Adrenal gland (tissue), 12 donors: ENCODE results near the gene MPP2. TPM values are rescaled to one million over a fixed set of nuclear protein-coding genes. Genes with fewer than 3 reads are reported as not detected.

Source experiments
- DNase-seq, 7 donors: peaks; one replicate each; pipeline ENCODE4 v3.0.0-alpha.2; 2019 to 2020
- H3K27ac ChIP-seq, 5 donors: fragments of 200-600 bp; sonication (generic) in 4 of 5; 1 replicate in 3 of 5; 2 replicates in 2 of 5; pipeline versions ENCODE4 v1.5.1 to v1.8.0; 2016 to 2020; ENCODE audit warnings: mild to moderate bottlenecking in 1 of 5
- H3K27me3 ChIP-seq: fragments of 200-600 bp; 2 replicates; pipeline ENCODE4 v1.8.0; 2021
- H3K36me3 ChIP-seq, 2 donors: fragments of 200-600 bp; replicated peaks in 1 of 2; 1 replicate in 1 of 2; 2 replicates in 1 of 2; pipeline versions ENCODE4 v1.5.1 to v1.8.0; 2018 to 2022
- H3K4me1 ChIP-seq, 2 donors: fragments of 200-600 bp; replicated peaks in 1 of 2; 1 replicate in 1 of 2; 2 replicates in 1 of 2; pipeline versions ENCODE4 v1.5.1 to v1.8.0; 2018 to 2021
- H3K4me3 ChIP-seq, 4 donors: fragments of 200-600 bp; sonication (generic) in 3 of 4; one replicate each; pipeline ENCODE4 v1.5.1; 2016 to 2018
- H3K9me3 ChIP-seq, 3 donors: fragments of 200-600 bp; sonication (generic) in 1 of 3; replicated peaks in 1 of 3; 1 replicate in 2 of 3; 2 replicates in 1 of 3; pipeline versions ENCODE4 v1.5.1 to v1.8.0; 2016 to 2021
- CTCF ChIP-seq, 6 experiments: fragments of 450-650 bp in 4 of 6; fragments of 200-600 bp in 2 of 6; sonication (generic) in 1 of 6; IDR thresholded peaks; 1 replicate in 5 of 6; 2 replicates in 1 of 6; pipeline versions ENCODE4 v1.5.1 to v1.8.0; 2016 to 2021; ENCODE audit warnings: antibody characterized with exemption in 6 of 6, mild to moderate bottlenecking in 2 of 6, moderate library complexity in 1 of 6
- POLR2A ChIP-seq, 2 donors: fragments of 450-650 bp; IDR thresholded peaks; one replicate each; pipeline ENCODE4 v1.6.1; 2017; ENCODE audit warnings: antibody characterized with exemption in 2 of 2, mild to moderate bottlenecking in 2 of 2, moderate library complexity in 1 of 2
- WGBS, 4 donors: extraction: QIAGEN DNeasy Blood & Tissue Kit in 2 of 4; methylation state at CpG; one replicate each; pipeline versions ENCODE4 v1.1.5 to v1.1.7; 2013 to 2017; 5-methylcytosine and 5-hydroxymethylcytosine counted together
- intact Hi-C, 2 donors: fragments of 100-400 bp; cut with DNase I; formaldehyde crosslinking; loops; one replicate each; pipeline versions ENCODE4 v1.14.1 to v1.15.0; 2022 to 2023
- polyA plus RNA-seq, 3 donors: library from polyadenylated mRNA; stranded (reverse); fragments of 200-250 nt in 2 of 3; fragments of 350-450 nt in 1 of 3; fragmentation: Illumina TruSeq in 1 of 3; extraction: RNeasy Lipid Tissue Mini Kit (QIAGEN cat#74804) in 1 of 3; gene quantifications; one replicate each; pipeline ENCODE4 v1.2.3, GENCODE V29; 2013 to 2014
- total RNA-seq, 9 donors: library from RNA; depleted of rRNA in 4 of 9; stranded (reverse); fragments of >200 nt in 4 of 9; fragments of 120-200 nt in 1 of 9; fragmentation: NEBNext Ultra II Directional in 1 of 9; extraction: Animal tissue kit (Norgen Biotek cat#: 25700) in 1 of 9; gene quantifications; one replicate each; pipeline versions ENCODE4 v1.1.0 to v1.2.4, GENCODE V29; 2013 to 2023
- donor health status: healthy with polysubstance abuse.
- donor health status: Bipolar disorder and iron deficiency.
- donor health status: DM: yes; HTN: yes; CAD: no.
- donor health status: DM: no; HTN: no; CAD: no.
- donor health status: DM: no; HTN: no; CAD: no.
- donor health status: DM: yes; HTN: yes; CAD: no.

The MPP2 gene
- total and polyA plus RNA-seq, 12 donors, result 0.29 to 16.0 (median 2.4) TPM

- Histone ChIP-seq H3K27me3 (peaks cover 7% of the 10 kb centered on the region), H3K36me3 (no peaks in the 10 kb centered on the region), H3K4me1 (peaks cover 0 to 8% of the 10 kb centered on the region in 2 donors), H3K9me3 (no peaks in the 10 kb centered on the region), H3K27ac (peak overlapping the region in 1 of 5 donors; percentile 65), H3K4me3 (no peak overlapping the region)
- intact Hi-C loops, result no loop called here
- TF ChIP-seq CTCF (IDR thresholded peaks at IDR 0.05), result no peak
- TF ChIP-seq POLR2A (IDR thresholded peaks at IDR 0.05), result no peak
- WGBS, 4 donors, result 72 to 86% (median 75%) methylated on average over 8 to 12 of the region's 12 CpGs
- peak in 2 of 7 donors; percentile 33 to 34 for DNase-seq
Observed at GRCh38 chr17:43860077-43860725, 47.1 kb downstream of the MPP2 start.

GRCh38 chr17:43857957-43858600 lies 49.3 kb downstream of the MPP2 start:
- Histone ChIP-seq H3K36me3 (no peaks in the 10 kb centered on the region), H3K4me1 (peaks cover 0 to 8% of the 10 kb centered on the region in 2 donors), H3K27ac (peak overlapping the region in 1 of 5 donors; percentile 7), H3K27me3 (peaks cover 7% of the 10 kb centered on the region), H3K4me3 (no peak overlapping the region), H3K9me3 (no peaks in the 10 kb centered on the region)
- TF ChIP-seq CTCF (IDR thresholded peaks at IDR 0.05) (no peak), POLR2A (IDR thresholded peaks at IDR 0.05) (no peak)
- no peak for DNase-seq
- intact Hi-C loops, result no loop called here
- WGBS, 4 donors, result 61 to 76% (median 66%) methylated on average over 4 to 12 of the region's 12 CpGs

GRCh38 chr17:43857141-43857540 lies 50.2 kb downstream of the MPP2 start:
- no peak for TF ChIP-seq CTCF (IDR thresholded peaks at IDR 0.05)
- TF ChIP-seq POLR2A (IDR thresholded peaks at IDR 0.05), result no peak
- Histone ChIP-seq H3K36me3 (no peaks in the 10 kb centered on the region), H3K27me3 (peaks cover 7% of the 10 kb centered on the region), H3K4me1 (peaks cover 0 to 8% of the 10 kb centered on the region in 2 donors), H3K4me3 (no peak overlapping the region), H3K9me3 (no peaks in the 10 kb centered on the region), H3K27ac (no peak overlapping the region)
- intact Hi-C loops, result no loop called here
- no peak for DNase-seq
- 88 to 93% (median 89%) methylated on average over 3 to 5 of the region's 5 CpGs for WGBS, 4 donors

GRCh38 chr17:43856141-43856540 lies 51.2 kb downstream of the MPP2 start:
- Histone ChIP-seq H3K36me3 (no peaks in the 10 kb centered on the region), H3K27ac (no peak overlapping the region), H3K27me3 (peaks cover 7% of the 10 kb centered on the region), H3K9me3 (no peaks in the 10 kb centered on the region), H3K4me3 (no peak overlapping the region), H3K4me1 (peaks cover 0 to 1% of the 10 kb centered on the region in 2 donors)
- no peak for DNase-seq
- TF ChIP-seq POLR2A (IDR thresholded peaks at IDR 0.05) (no peak), CTCF (IDR thresholded peaks at IDR 0.05) (no peak)
- intact Hi-C loops, result no loop called here
- 84 to 92% (median 89%) methylated on average over 3 of the region's 3 CpGs for WGBS, 4 donors
